Endometrial microvascular endothelial cells (primary cell): ENCODE data around the gene NOS2. TPM values are rescaled to one million over a fixed set of nuclear protein-coding genes. Genes with fewer than 3 reads are reported as not detected.

Source experiments
- in situ Hi-C: cut with HindIII; loops from 2 replicates; pipeline ENCODE4 v1.10.0; 2017; ENCODE audit warnings: low sequenced_read_pairs, low pct_unique_long_range_greater_than_20kb; ENCODE audit errors: inconsistent ontology term
- total RNA-seq: library from RNA; depleted of rRNA; stranded (reverse); fragments of >200 nt; gene quantifications from one replicate; pipeline ENCODE4 v1.2.3, GENCODE V29; 2015; ENCODE audit errors: inconsistent ontology term

NOS2 gene
- total RNA-seq, 1 donor from 2014 or later = not detected

DNA sequence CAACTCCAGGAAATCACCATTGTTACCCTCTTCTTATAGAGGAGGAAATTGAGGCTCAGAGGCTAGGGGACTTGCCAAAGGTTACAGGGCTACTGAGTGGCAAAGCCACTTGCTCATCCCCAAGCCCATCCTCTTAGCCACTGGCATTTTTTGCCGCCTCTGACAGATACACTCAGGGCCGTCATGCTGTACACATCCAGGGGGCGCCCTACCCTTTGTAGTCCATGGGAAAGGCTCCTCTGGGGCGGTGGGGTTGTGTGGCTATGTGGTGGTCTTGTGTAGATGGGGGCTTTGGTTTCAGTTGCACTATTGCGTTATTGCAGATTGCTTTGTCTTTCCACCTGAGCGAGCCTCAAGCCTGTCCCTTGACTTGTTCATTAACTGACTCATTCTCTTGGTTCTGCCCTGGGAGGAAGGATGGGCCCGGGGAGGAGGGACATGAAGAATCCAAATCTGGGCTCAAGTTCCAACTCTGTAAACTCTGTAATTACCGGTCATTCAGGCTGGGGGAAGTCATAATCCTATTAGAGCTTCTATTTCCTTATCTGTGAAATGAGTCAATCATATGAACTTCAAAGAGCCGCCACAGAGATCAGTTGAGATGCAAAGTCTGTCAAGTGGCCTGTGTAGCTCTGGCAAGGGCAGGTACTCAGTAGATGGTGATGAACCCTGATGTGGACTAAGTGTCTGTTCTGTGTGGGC lies 2.8 kb downstream of the NOS2 start:
- in situ Hi-C loops = no loop called here

GRCh38 chr17:27793906-27794569 lies 6.3 kb downstream of the NOS2 start:
- in situ Hi-C loops = no loop called here

GRCh38 chr17:27793168-27793905 lies 7.0 kb downstream of the NOS2 start:
- in situ Hi-C loops = no loop called here

- in situ Hi-C loops = no loop called here
Observed at GRCh38 chr17:27792095-27792494, 8.2 kb downstream of the NOS2 start.

- in situ Hi-C loops = no loop called here
Observed at GRCh38 chr17:27788919-27789318, 11.4 kb downstream of the NOS2 start.

GRCh38 chr17:27783440-27784350 lies 16.6 kb downstream of the NOS2 start:
- in situ Hi-C loops = no loop called here

- in situ Hi-C loops = no loop called here
Observed at GRCh38 chr17:27782791-27783206, 17.5 kb downstream of the NOS2 start.

- in situ Hi-C loops = no loop called here
Observed at GRCh38 chr17:27780828-27781404, 19.4 kb downstream of the NOS2 start.

- in situ Hi-C loops = no loop called here
Observed at GRCh38 chr17:27780092-27780827, 20.1 kb downstream of the NOS2 start.

- in situ Hi-C loops = no loop called here
Observed at GRCh38 chr17:27778183-27778582, 22.1 kb downstream of the NOS2 start.

DNA sequence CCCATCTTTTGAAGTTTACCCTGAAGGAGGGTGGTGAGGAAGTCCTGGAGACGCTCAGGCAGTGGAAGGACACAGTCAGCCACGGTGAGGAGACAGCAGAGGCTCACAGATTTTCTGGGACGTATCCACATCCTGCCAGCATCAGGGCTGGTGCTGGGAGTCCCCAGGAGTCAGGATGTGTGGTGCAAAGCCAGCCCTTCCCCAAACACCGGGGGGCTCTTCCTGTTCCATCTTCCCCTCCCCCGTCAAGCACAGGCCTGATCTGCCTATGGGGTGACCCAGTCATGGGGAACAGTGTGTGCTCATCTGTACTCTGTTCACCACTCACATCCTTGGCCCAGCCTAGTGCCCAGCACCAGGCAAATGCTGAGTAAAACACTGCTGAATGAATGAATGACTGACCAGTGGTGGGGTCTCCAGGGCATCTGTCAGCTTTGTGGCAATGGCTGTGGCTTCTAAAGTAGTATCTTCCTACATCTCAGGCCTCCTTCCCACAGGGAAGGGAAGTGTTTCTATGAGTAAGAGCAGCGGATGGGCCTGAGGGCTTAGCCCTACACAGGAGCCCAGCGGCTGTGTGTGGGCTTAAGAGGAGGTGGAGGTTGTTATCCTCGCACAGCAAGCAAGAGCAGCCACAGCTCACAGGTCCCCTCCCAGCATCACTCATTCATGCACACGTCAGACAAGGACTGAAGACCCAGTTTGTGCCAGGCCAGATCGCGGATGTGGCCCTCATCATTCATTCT lies 23.3 kb downstream of the NOS2 start:
- in situ Hi-C loops = no loop called here

GRCh38 chr17:27771586-27771985 lies 28.7 kb downstream of the NOS2 start:
- in situ Hi-C loops = no loop called here

- in situ Hi-C loops = no loop called here
Observed at GRCh38 chr17:27770877-27771276, 29.5 kb downstream of the NOS2 start.

- in situ Hi-C loops = no loop called here
Observed at GRCh38 chr17:27768858-27769410, 31.4 kb downstream of the NOS2 start.

GRCh38 chr17:27766438-27766837 lies 33.9 kb downstream of the NOS2 start:
- in situ Hi-C loops = no loop called here

GRCh38 chr17:27765353-27765752 lies 35.0 kb downstream of the NOS2 start:
- in situ Hi-C loops = no loop called here

DNA sequence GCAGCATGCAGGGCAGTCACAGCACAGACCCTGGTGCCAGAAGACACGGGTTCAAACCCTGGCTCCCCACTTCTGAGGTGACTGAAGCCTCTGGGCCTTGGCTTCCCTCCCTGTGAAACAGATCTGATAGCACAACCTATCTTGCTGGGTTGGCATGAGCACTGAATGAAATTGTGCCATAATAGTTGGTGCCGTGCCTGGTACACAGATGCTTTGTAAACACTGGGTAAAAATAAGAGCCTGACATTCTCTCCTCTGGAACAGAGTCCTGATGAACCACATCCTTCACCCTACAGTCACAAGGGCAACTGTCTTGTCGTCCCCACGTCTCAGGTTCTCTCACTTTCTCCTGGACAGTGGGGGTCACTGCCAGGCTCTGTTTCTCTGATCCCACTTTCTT lies 35.7 kb downstream of the NOS2 start:
- in situ Hi-C loops = no loop called here
